A673 (cell line): ENCODE data around the gene CRISPLD2.

ENCODE experiments used
- CTCF ChIP-seq: fragments of 300-800, 200-600 bp; sonication (generic); conservative IDR thresholded peaks from 2 replicates; pipeline ENCODE4 v1.5.1; 2017; ENCODE audit warnings: low read depth, mild to moderate bottlenecking, antibody characterized with exemption, low read length, moderate library complexity, mixed read lengths
- EZH2 ChIP-seq: fragments of 200-600 bp; sonication (generic); IDR thresholded peaks from 2 replicates; pipeline ENCODE4 v1.6.1; 2017; ENCODE audit warnings: borderline replicate concordance, low read depth, mild to moderate bottlenecking, mixed read lengths, antibody characterized with exemption, low read length; ENCODE audit not compliant: poor library complexity, severe bottlenecking

- TF ChIP-seq CTCF (no peak), EZH2 (no peak)
Measured at GRCh38 chr16:84828322-84828721, 8.5 kb downstream of the CRISPLD2 start.
